H9 (cell line): ENCODE data around the gene ATP11B. TPM values are rescaled to one million over a fixed set of nuclear protein-coding genes. Genes with fewer than 3 reads are reported as not detected.

ENCODE experiments used
- DNase-seq: peaks from one replicate; pipeline ENCODE4 v3.0.0-alpha.2; 2017
- H2AFZ ChIP-seq: one replicate; pipeline ENCODE4 v1.6.1; 2013; ENCODE audit warnings: mild to moderate bottlenecking, low read length, control low read depth, moderate library complexity
- H2AK5ac ChIP-seq: 2 replicates; pipeline ENCODE4 v1.6.1; 2013; ENCODE audit warnings: low read length, control low read depth, mixed read lengths; ENCODE audit not compliant: insufficient read length
- H2BK120ac ChIP-seq: one replicate; pipeline ENCODE4 v1.6.1; 2013; ENCODE audit warnings: low read depth, mild to moderate bottlenecking, low read length, control low read depth, inconsistent platforms; ENCODE audit not compliant: poor library complexity, severe bottlenecking
- H2BK12ac ChIP-seq: 2 replicates; pipeline ENCODE4 v1.6.1; 2013; ENCODE audit warnings: low read length, control low read depth, mixed read lengths, low read depth; ENCODE audit not compliant: insufficient read length
- H2BK15ac ChIP-seq: 2 replicates; pipeline ENCODE4 v1.6.1; 2013; ENCODE audit warnings: low read depth, low read length, control low read depth
- H2BK20ac ChIP-seq: one replicate; pipeline ENCODE4 v1.6.1; 2013; ENCODE audit warnings: low read depth, mild to moderate bottlenecking, low read length, control low read depth, inconsistent platforms; ENCODE audit not compliant: poor library complexity, severe bottlenecking
- H2BK5ac ChIP-seq: 2 replicates; pipeline ENCODE4 v1.6.1; 2013; ENCODE audit warnings: low read length, control low read depth, mixed read lengths; ENCODE audit not compliant: insufficient read length
- H3K14ac ChIP-seq: 2 replicates; pipeline ENCODE4 v1.6.1; 2013; ENCODE audit warnings: low read length, control low read depth; ENCODE audit not compliant: insufficient read depth
- H3K18ac ChIP-seq: 2 replicates; pipeline ENCODE4 v1.6.1; 2013; ENCODE audit warnings: low read depth, mild to moderate bottlenecking, mixed read lengths, low read length, control low read depth; ENCODE audit not compliant: insufficient read length
- H3K23ac ChIP-seq: 2 replicates; pipeline ENCODE4 v1.6.1; 2013; ENCODE audit warnings: low read length, control low read depth, mixed read lengths, low read depth; ENCODE audit not compliant: insufficient read length
- H3K23me2 ChIP-seq: 2 replicates; pipeline ENCODE4 v1.6.1; 2013; ENCODE audit warnings: low read depth, mild to moderate bottlenecking, mixed read lengths, low read length, control low read depth; ENCODE audit not compliant: insufficient read length, poor library complexity, severe bottlenecking
- H3K27ac ChIP-seq: 2 replicates; pipeline ENCODE4 v1.5.1; 2013; ENCODE audit warnings: low read length, control low read depth, mixed read lengths, low read depth; ENCODE audit not compliant: insufficient read length
- H3K27me3 ChIP-seq: 2 replicates; pipeline ENCODE4 v1.6.1; 2013; ENCODE audit warnings: low read length, control low read depth, inconsistent platforms; ENCODE audit not compliant: insufficient read depth
- H3K4ac ChIP-seq: 2 replicates; pipeline ENCODE4 v1.6.1; 2013; ENCODE audit warnings: low read depth, mild to moderate bottlenecking, control low read depth, inconsistent platforms, low read length, moderate library complexity
- H3K4me1 ChIP-seq: 2 replicates; pipeline ENCODE4 v1.6.1; 2013; ENCODE audit warnings: low read length, control low read depth, inconsistent platforms; ENCODE audit not compliant: insufficient read depth
- H3K4me2 ChIP-seq: 2 replicates; pipeline ENCODE4 v1.6.1; 2013; ENCODE audit warnings: low read length, control low read depth, mixed read lengths; ENCODE audit not compliant: insufficient read length, insufficient read depth
- H3K56ac ChIP-seq: 2 replicates; pipeline ENCODE4 v1.6.1; 2013; ENCODE audit warnings: low read depth, mild to moderate bottlenecking, mixed read lengths, low read length, control low read depth; ENCODE audit not compliant: insufficient read length
- H3K79me1 ChIP-seq: 2 replicates; pipeline ENCODE4 v1.6.1; 2013; ENCODE audit warnings: low read depth, mild to moderate bottlenecking, moderate library complexity, low read length, control low read depth, inconsistent platforms; ENCODE audit not compliant: insufficient read depth, poor library complexity, severe bottlenecking
- H3K79me2 ChIP-seq: 2 replicates; pipeline ENCODE4 v1.6.1; 2013; ENCODE audit warnings: low read length, control low read depth, inconsistent platforms; ENCODE audit not compliant: insufficient read depth
- H3K9ac ChIP-seq: 2 replicates; pipeline ENCODE4 v1.6.1; 2013; ENCODE audit warnings: low read length, control low read depth, mixed read lengths; ENCODE audit not compliant: insufficient read length; ENCODE audit errors: extremely low read depth
- H3K9me3 ChIP-seq: one replicate; pipeline ENCODE4 v1.6.1; 2013; ENCODE audit warnings: low read depth, low read length, inconsistent platforms; ENCODE audit not compliant: control insufficient read depth
- H3T11ph ChIP-seq: one replicate; pipeline ENCODE4 v1.6.1; 2013; ENCODE audit warnings: mild to moderate bottlenecking, low read length, control low read depth, inconsistent platforms
- H4K20me1 ChIP-seq: one replicate; pipeline ENCODE4 v1.6.1; 2013; ENCODE audit not compliant: control insufficient read depth, insufficient read length, insufficient read depth
- H4K5ac ChIP-seq: 2 replicates; pipeline ENCODE4 v1.6.1; 2013; ENCODE audit warnings: low read depth, mild to moderate bottlenecking, mixed read lengths, low read length, control low read depth; ENCODE audit not compliant: insufficient read length
- H4K8ac ChIP-seq: replicated peaks from 2 replicates; pipeline ENCODE4 v1.6.1; 2013; ENCODE audit warnings: low read length, control low read depth, mixed read lengths, low read depth; ENCODE audit not compliant: insufficient read length
- H4K91ac ChIP-seq: 2 replicates; pipeline ENCODE4 v1.6.1; 2013; ENCODE audit warnings: low read depth, mild to moderate bottlenecking, moderate library complexity, mixed read lengths, low read length, control low read depth; ENCODE audit not compliant: insufficient read length
- H3K27ac Mint-ChIP-seq, 3 experiments: 2 replicates in 2 of 3; 3 replicates in 1 of 3; pipeline ENCODE4 v1.8.0; 2020 to 2021; ENCODE audit warnings: mixed read lengths in 3 of 3, mild to moderate bottlenecking in 1 of 3, moderate library complexity in 1 of 3
- H3K27me3 Mint-ChIP-seq: 2 replicates; pipeline ENCODE4 v1.8.0; 2021; ENCODE audit warnings: low read depth, mild to moderate bottlenecking, moderate library complexity, mixed read lengths
- H3K36me3 Mint-ChIP-seq, 3 experiments: 2 replicates in 2 of 3; 3 replicates in 1 of 3; pipeline ENCODE4 v1.8.0; 2020 to 2021; ENCODE audit warnings: low read depth in 3 of 3, mixed read lengths in 3 of 3; ENCODE audit not compliant: insufficient read depth in 1 of 3
- H3K4me1 Mint-ChIP-seq, 2 experiments: 2 replicates each; pipeline ENCODE4 v1.8.0; 2020; ENCODE audit warnings: mixed read lengths in 2 of 2
- H3K4me3 Mint-ChIP-seq, 2 experiments: 2 replicates in 1 of 2; 3 replicates in 1 of 2; pipeline ENCODE4 v1.8.0; 2020 to 2021; ENCODE audit warnings: mild to moderate bottlenecking in 2 of 2, mixed read lengths in 2 of 2, moderate library complexity in 1 of 2
- H3K9me3 Mint-ChIP-seq, 2 experiments: 2 replicates in 1 of 2; 3 replicates in 1 of 2; pipeline ENCODE4 v1.8.0; 2020; ENCODE audit warnings: mild to moderate bottlenecking in 2 of 2, mixed read lengths in 2 of 2, moderate library complexity in 1 of 2
- total RNA-seq: library from RNA; stranded (reverse); gene quantifications from 2 replicates; pipeline ENCODE4 v1.2.1, GENCODE V29; 2021
- TF ChIP-seq, protein P1 (sequence below): fragments of 200-600 bp; sonication (generic); conservative IDR thresholded peaks from 3 replicates; pipeline ENCODE4 v1.8.0; 2021; ENCODE audit warnings: antibody characterized with exemption, mild to moderate bottlenecking

The ATP11B gene
- total RNA-seq, 1 experiment from 2014 or later = 30.0 TPM

- H3K23ac ChIP-seq = no peak overlapping the region
- no peak overlapping the region for H2BK20ac ChIP-seq
- H3T11ph ChIP-seq = no peak overlapping the region
- no peak overlapping the region for H3K14ac ChIP-seq
- H4K5ac ChIP-seq = no peak overlapping the region
- H3K18ac ChIP-seq = no peak overlapping the region
- H3K4ac ChIP-seq = no peak overlapping the region
- no peak overlapping the region for H2AK5ac ChIP-seq
- no peak overlapping the region for H4K91ac ChIP-seq
- H3K9me3 Mint-ChIP-seq = no peaks in the 10 kb centered on the region
- no peak overlapping the region for H3K4me3 Mint-ChIP-seq
- H3K4me2 ChIP-seq = no peak overlapping the region
- no peak for DNase-seq
- H2BK120ac ChIP-seq = no peak overlapping the region
- no peak overlapping the region for H3K27ac Mint-ChIP-seq
- no peaks in the 10 kb centered on the region for H3K79me2 ChIP-seq
- no peak overlapping the region for H2BK15ac ChIP-seq
- H3K36me3 Mint-ChIP-seq = peaks cover 8 to 23% (median 22%) of the 10 kb centered on the region in 3 experiments; a peak in 5 of 7 replicates
- H3K9me3 ChIP-seq = no peaks in the 10 kb centered on the region
- H3K9ac ChIP-seq = no peak overlapping the region
- no peaks in the 10 kb centered on the region for H3K27me3 ChIP-seq
- no peaks in the 10 kb centered on the region for H3K4me1 ChIP-seq
- H4K20me1 ChIP-seq = no peaks in the 10 kb centered on the region
- H2AFZ ChIP-seq = no peak overlapping the region
- no peak overlapping the region for H4K8ac ChIP-seq
- no peak overlapping the region for H3K56ac ChIP-seq
- no peaks in the 10 kb centered on the region for H3K4me1 Mint-ChIP-seq
- H3K27me3 Mint-ChIP-seq = no peaks in the 10 kb centered on the region
- no peak overlapping the region for H3K27ac ChIP-seq
- no peak overlapping the region for H2BK5ac ChIP-seq
- H3K23me2 ChIP-seq = no peaks in the 10 kb centered on the region
- no peak overlapping the region for H2BK12ac ChIP-seq
- TF ChIP-seq, protein P1, sequence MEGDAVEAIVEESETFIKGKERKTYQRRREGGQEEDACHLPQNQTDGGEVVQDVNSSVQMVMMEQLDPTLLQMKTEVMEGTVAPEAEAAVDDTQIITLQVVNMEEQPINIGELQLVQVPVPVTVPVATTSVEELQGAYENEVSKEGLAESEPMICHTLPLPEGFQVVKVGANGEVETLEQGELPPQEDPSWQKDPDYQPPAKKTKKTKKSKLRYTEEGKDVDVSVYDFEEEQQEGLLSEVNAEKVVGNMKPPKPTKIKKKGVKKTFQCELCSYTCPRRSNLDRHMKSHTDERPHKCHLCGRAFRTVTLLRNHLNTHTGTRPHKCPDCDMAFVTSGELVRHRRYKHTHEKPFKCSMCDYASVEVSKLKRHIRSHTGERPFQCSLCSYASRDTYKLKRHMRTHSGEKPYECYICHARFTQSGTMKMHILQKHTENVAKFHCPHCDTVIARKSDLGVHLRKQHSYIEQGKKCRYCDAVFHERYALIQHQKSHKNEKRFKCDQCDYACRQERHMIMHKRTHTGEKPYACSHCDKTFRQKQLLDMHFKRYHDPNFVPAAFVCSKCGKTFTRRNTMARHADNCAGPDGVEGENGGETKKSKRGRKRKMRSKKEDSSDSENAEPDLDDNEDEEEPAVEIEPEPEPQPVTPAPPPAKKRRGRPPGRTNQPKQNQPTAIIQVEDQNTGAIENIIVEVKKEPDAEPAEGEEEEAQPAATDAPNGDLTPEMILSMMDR = no peak
- no peaks in the 10 kb centered on the region for H3K79me1 ChIP-seq
Observed at GRCh38 chr3:182848906-182849305, 55.6 kb downstream of the ATP11B start.
